ENCODE results near the gene SPSB1. TPM values are rescaled to one million over a fixed set of nuclear protein-coding genes. Genes with fewer than 3 reads are reported as not detected.

Gene SPSB1
- total and polyA plus RNA-seq, 8 donors = 2.3 to 28.7 (median 14.9) TPM

- 83 to 87% (median 86%) methylated on average over 17 of the region's 17 CpGs for WGBS, 5 donors
- no peaks in the 10 kb centered on the region for H3K9me3 ChIP-seq
- H3K4me3 ChIP-seq = no peak overlapping the region
- intact Hi-C loops (cut with DNase I; ENCODE audit: low total_unique reads) = no loop called here
- TF ChIP-seq EP300 (IDR thresholded peaks at IDR 0.05) = no peak
- TF ChIP-seq CTCF (IDR thresholded peaks at IDR 0.05) = no peak
- no peak for TF ChIP-seq POLR2A (IDR thresholded peaks at IDR 0.05)
- TF ChIP-seq POLR2AphosphoS5 (IDR thresholded peaks at IDR 0.05) = no peak
- peaks cover 34 to 97% (median 80%) of the 10 kb centered on the region in 4 donors for H3K4me1 ChIP-seq
- H3K27me3 ChIP-seq = no peaks in the 10 kb centered on the region
- peak overlapping the region in 3 of 5 donors; percentile 64 to 80 (median 78) for H3K27ac ChIP-seq
- DNase-seq = no peak
- peaks cover 0 to 11% (median 0%) of the 10 kb centered on the region in 4 donors for H3K36me3 ChIP-seq
Measured at GRCh38 chr1:9321986-9322660, 29.4 kb downstream of the SPSB1 start.

- peaks cover 34 to 96% (median 81%) of the 10 kb centered on the region in 4 donors for H3K4me1 ChIP-seq
- intact Hi-C loops (cut with DNase I; ENCODE audit: low total_unique reads) = no loop called here
- 76 to 85% (median 81%) methylated on average over 7 to 27 of the region's 27 CpGs for WGBS, 5 donors
- H3K27me3 ChIP-seq = no peaks in the 10 kb centered on the region
- peaks cover 0 to 11% (median 0%) of the 10 kb centered on the region in 4 donors for H3K36me3 ChIP-seq
- no peaks in the 10 kb centered on the region for H3K9me3 ChIP-seq
- H3K27ac ChIP-seq = peak overlapping the region in 3 of 5 donors; percentile 53 to 84 (median 78)
- no peak overlapping the region for H3K4me3 ChIP-seq
- peak in 1 of 2 donors; percentile 47 for DNase-seq
- no peak for TF ChIP-seq CTCF (IDR thresholded peaks at IDR 0.05)
- no peak for TF ChIP-seq POLR2AphosphoS5 (IDR thresholded peaks at IDR 0.05)
- no peak for TF ChIP-seq POLR2A (IDR thresholded peaks at IDR 0.05)
- TF ChIP-seq EP300 (IDR thresholded peaks at IDR 0.05) = no peak
Measured at GRCh38 chr1:9322661-9323244, 30.1 kb downstream of the SPSB1 start.

- intact Hi-C loops (cut with DNase I; ENCODE audit: low total_unique reads) = no loop called here
- TF ChIP-seq CTCF (IDR thresholded peaks at IDR 0.05) = no peak
- no peak for TF ChIP-seq POLR2A (IDR thresholded peaks at IDR 0.05)
- no peak for TF ChIP-seq POLR2AphosphoS5 (IDR thresholded peaks at IDR 0.05)
- no peak for TF ChIP-seq EP300 (IDR thresholded peaks at IDR 0.05)
- Histone ChIP-seq H3K27ac (peak overlapping the region in 4 of 5 donors; percentile 73 to 84 (median 79)), H3K4me1 (peaks cover 29 to 96% (median 67%) of the 10 kb centered on the region in 4 donors), H3K9me3 (no peaks in the 10 kb centered on the region), H3K36me3 (no peaks in the 10 kb centered on the region), H3K27me3 (no peaks in the 10 kb centered on the region), H3K4me3 (no peak overlapping the region)
- 75 to 85% (median 84%) methylated on average over 22 to 33 of the region's 33 CpGs for WGBS, 5 donors
- DNase-seq = peak in 1 of 2 donors; percentile 43
Measured at GRCh38 chr1:9324246-9325096, 31.8 kb downstream of the SPSB1 start.

GRCh38 chr1:9326596-9326995, 33.9 kb downstream of the SPSB1 start:
- no peak overlapping the region for H3K4me3 ChIP-seq
- intact Hi-C loops (cut with DNase I; ENCODE audit: low total_unique reads) = no loop called here
- H3K9me3 ChIP-seq = no peaks in the 10 kb centered on the region
- no peaks in the 10 kb centered on the region for H3K27me3 ChIP-seq
- peak in 1 of 2 donors; percentile 78 for DNase-seq
- peak overlapping the region; percentile 14 to 84 (median 75) for H3K27ac ChIP-seq
- TF ChIP-seq EP300 (IDR thresholded peaks at IDR 0.05) = no peak
- TF ChIP-seq POLR2AphosphoS5 (IDR thresholded peaks at IDR 0.05) = peak in 2 of 3 donors; percentile 21 to 83
- peaks cover 20 to 78% (median 54%) of the 10 kb centered on the region in 4 donors for H3K4me1 ChIP-seq
- H3K36me3 ChIP-seq = no peaks in the 10 kb centered on the region
- WGBS, 5 donors = 61 to 79% (median 67%) methylated on average over 9 of the region's 9 CpGs

Data from stomach (tissue), 9 donors.